ENCODE data around the gene UBE2I.

DNA sequence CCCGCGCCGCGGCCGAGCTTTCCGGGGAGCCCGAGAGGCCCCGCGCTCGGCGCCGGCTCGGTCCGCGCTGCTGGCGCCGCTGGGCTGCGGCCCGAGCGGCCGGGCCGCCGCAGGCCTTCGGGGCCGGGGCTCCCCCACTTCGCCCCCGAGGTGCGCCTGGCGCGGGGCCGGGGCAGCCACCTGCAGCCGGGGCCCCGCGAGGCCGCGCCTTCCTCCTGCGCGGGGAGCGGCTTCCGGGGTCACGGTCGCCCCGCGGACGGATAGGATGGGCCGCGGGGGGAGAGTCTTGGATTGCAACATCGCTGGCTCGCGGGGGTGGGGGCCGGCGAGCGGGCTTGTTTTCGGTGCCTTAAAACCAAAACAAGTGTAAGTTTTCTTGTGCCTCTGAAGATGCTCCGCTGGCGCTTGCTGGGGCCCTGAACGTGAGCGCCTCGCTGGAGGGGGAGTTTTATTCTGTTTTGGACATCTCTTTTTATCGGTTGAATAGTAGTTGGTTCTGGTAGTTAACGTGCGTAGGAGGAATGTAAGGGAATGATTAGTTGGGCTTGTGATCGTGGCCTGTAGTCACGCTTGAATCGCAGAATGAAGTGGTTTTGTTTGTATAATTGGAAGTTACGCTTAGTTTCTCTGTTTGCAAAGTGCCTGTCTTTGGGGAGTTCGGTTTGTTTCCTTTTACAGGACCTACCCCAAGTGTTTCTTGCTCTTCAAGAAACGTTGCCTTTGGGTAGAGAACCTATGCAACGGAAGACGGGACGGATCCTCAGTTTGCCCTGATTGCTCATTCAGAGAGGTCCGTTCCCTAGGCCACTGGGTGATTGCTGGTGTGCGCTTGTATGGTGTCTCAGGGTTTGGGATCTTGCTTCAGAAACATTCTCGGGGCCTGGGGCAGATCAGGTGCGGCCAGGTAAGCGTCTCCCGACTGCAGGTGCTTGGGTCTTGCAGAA lies 724 bp downstream of the UBE2I start:
- TF ChIP-seq, protein P1, sequence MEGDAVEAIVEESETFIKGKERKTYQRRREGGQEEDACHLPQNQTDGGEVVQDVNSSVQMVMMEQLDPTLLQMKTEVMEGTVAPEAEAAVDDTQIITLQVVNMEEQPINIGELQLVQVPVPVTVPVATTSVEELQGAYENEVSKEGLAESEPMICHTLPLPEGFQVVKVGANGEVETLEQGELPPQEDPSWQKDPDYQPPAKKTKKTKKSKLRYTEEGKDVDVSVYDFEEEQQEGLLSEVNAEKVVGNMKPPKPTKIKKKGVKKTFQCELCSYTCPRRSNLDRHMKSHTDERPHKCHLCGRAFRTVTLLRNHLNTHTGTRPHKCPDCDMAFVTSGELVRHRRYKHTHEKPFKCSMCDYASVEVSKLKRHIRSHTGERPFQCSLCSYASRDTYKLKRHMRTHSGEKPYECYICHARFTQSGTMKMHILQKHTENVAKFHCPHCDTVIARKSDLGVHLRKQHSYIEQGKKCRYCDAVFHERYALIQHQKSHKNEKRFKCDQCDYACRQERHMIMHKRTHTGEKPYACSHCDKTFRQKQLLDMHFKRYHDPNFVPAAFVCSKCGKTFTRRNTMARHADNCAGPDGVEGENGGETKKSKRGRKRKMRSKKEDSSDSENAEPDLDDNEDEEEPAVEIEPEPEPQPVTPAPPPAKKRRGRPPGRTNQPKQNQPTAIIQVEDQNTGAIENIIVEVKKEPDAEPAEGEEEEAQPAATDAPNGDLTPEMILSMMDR (IDR thresholded peaks at IDR 0.05; ENCODE audit: low read depth, low read length, missing input control), result no peak
- TF ChIP-seq, protein P2, sequence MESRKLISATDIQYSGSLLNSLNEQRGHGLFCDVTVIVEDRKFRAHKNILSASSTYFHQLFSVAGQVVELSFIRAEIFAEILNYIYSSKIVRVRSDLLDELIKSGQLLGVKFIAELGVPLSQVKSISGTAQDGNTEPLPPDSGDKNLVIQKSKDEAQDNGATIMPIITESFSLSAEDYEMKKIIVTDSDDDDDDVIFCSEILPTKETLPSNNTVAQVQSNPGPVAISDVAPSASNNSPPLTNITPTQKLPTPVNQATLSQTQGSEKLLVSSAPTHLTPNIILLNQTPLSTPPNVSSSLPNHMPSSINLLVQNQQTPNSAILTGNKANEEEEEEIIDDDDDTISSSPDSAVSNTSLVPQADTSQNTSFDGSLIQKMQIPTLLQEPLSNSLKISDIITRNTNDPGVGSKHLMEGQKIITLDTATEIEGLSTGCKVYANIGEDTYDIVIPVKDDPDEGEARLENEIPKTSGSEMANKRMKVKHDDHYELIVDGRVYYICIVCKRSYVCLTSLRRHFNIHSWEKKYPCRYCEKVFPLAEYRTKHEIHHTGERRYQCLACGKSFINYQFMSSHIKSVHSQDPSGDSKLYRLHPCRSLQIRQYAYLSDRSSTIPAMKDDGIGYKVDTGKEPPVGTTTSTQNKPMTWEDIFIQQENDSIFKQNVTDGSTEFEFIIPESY (IDR thresholded peaks at IDR 0.05), result no peak
- TF ChIP-seq EGR1 (IDR thresholded peaks at IDR 0.05; ENCODE audit: low read depth in 2 of 2) (no peak), JUND (IDR thresholded peaks at IDR 0.05) (no peak), RXRA (IDR thresholded peaks at IDR 0.05) (no peak), FOXA1 (IDR thresholded peaks at IDR 0.05) (no peak), NR2F2 (IDR thresholded peaks at IDR 0.05) (no peak)
- TF ChIP-seq, protein P3, sequence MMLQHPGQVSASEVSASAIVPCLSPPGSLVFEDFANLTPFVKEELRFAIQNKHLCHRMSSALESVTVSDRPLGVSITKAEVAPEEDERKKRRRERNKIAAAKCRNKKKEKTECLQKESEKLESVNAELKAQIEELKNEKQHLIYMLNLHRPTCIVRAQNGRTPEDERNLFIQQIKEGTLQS (IDR thresholded peaks at IDR 0.05), result no peak
